Ovary (tissue), 9 donors: ENCODE results near the gene MAP3K19. TPM values are rescaled to one million over a fixed set of nuclear protein-coding genes. Genes with fewer than 3 reads are reported as not detected.

ENCODE experiments used
- DNase-seq, 5 donors: peaks; one replicate each; pipeline ENCODE4 v3.0.0-alpha.2; 2019 to 2020
- H3K27ac ChIP-seq, 2 donors: fragments of 200-600 bp; one replicate each; pipeline versions ENCODE4 v1.5.1 to v1.8.0; 2019 to 2022
- H3K27me3 ChIP-seq: fragments of 200-600 bp; one replicate; pipeline ENCODE4 v1.8.0; 2022
- H3K36me3 ChIP-seq: fragments of 200-600 bp; sonication (generic); one replicate; pipeline ENCODE4 v1.5.1; 2019
- H3K4me1 ChIP-seq: one replicate; pipeline ENCODE4 v1.8.1; 2013; ENCODE audit warnings: mild to moderate bottlenecking, moderate library complexity; ENCODE audit not compliant: insufficient read depth
- H3K4me3 ChIP-seq: fragments of 200-600 bp; sonication (generic); one replicate; pipeline ENCODE4 v1.5.1; 2017
- H3K9me3 ChIP-seq, 2 donors: fragments of 200-600 bp in 1 of 2; sonication (generic) in 1 of 2; one replicate each; pipeline versions ENCODE4 v1.5.1 to v1.8.1; 2013 to 2019; ENCODE audit warnings: mild to moderate bottlenecking in 1 of 2, moderate library complexity in 1 of 2
- CTCF ChIP-seq, 3 donors: fragments of 450-650 bp in 2 of 3; fragments of 200-600 bp in 1 of 3; IDR thresholded peaks; one replicate each; pipeline versions ENCODE4 v1.5.1 to v1.8.0; 2016 to 2022; ENCODE audit warnings: antibody characterized with exemption in 3 of 3, mild to moderate bottlenecking in 1 of 3
- EP300 ChIP-seq: sonication (generic); formaldehyde crosslinking; IDR thresholded peaks from one replicate; pipeline ENCODE4 v1.6.1; 2017; ENCODE audit warnings: antibody characterized with exemption
- POLR2A ChIP-seq: fragments of 450-650 bp; IDR thresholded peaks from one replicate; pipeline ENCODE4 v1.6.1; 2017; ENCODE audit warnings: antibody characterized with exemption, mild to moderate bottlenecking, moderate library complexity
- WGBS, 3 donors: extraction: QIAGEN DNeasy Blood & Tissue Kit in 1 of 3; methylation state at CpG; one replicate each; pipeline versions ENCODE4 v1.1.5 to v1.1.7; 2013 to 2017; 5-methylcytosine and 5-hydroxymethylcytosine counted together
- intact Hi-C, 4 donors: fragments of 100-400 bp; cut with DNase I; formaldehyde crosslinking; loops; one replicate each; pipeline versions ENCODE4 v1.11.0 to v1.15.1; 2022 to 2023
- polyA plus RNA-seq, 2 donors: library from polyadenylated mRNA; stranded (reverse); fragments of 200-250 nt in 1 of 2; fragments of 350-450 nt in 1 of 2; fragmentation: Illumina TruSeq in 1 of 2; extraction: RNeasy Lipid Tissue Mini Kit (QIAGEN cat#74804) in 1 of 2; gene quantifications; one replicate each; pipeline ENCODE4 v1.2.3, GENCODE V29; 2013 to 2014
- total RNA-seq, 7 donors: library from RNA; depleted of rRNA in 2 of 7; stranded (reverse); fragments of >200 nt in 2 of 7; fragmentation: NEBNext Ultra II Directional in 3 of 7; extraction: Animal tissue kit (Norgen Biotek cat#: 25700) in 3 of 7; gene quantifications; one replicate each; pipeline versions ENCODE4 v1.1.0 to v1.2.4, GENCODE V29; 2016 to 2023
- donor health status: DM: no; HTN: no; CAD: no; lungs with moderate emphysema.
- donor health status: DM: no; HTN: no; CAD: no.
- donor health status: Bipolar disorder and iron deficiency.
- donor health status: DM: yes; HTN: yes; CAD: no.
- donor health status: DM: no; HTN: no; CAD: no.
- donor health status: DM: yes; HTN: yes; CAD: no.

The MAP3K19 gene
- total and polyA plus RNA-seq, 9 donors, result 0.02 to 23.2 (median 0.93) TPM; not detected in 3

DNA sequence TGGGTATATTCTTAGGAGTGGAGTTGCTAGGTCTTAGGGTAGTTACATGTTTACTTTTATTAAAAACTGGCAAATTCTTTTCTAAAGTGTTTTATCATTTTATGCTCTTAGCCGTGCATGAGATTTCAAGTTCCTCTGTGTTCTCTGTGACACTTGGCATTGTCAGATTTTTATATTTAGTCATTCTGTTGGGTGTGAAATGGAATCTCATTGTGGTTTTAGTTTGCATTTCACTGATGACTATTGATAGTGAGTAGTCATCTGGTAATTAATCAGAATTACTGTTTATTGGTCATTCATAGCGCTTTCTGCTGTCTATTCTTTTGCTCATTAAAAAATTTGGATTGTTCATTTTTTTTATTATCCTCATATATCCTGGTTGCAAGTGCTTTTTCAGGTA is 39.0 kb upstream of the MAP3K19 start:
- no peaks in the 10 kb centered on the region for H3K4me1 ChIP-seq
- no peak overlapping the region for H3K4me3 ChIP-seq
- intact Hi-C loops, result no loop called here
- no peaks in the 10 kb centered on the region for H3K27me3 ChIP-seq
- TF ChIP-seq EP300, result no peak
- TF ChIP-seq POLR2A, result no peak
- no peak for TF ChIP-seq CTCF (IDR thresholded peaks at IDR 0.05)
- 83 to 89% (median 89%) methylated on average over 2 of the region's 2 CpGs for WGBS, 3 donors
- no peak overlapping the region for H3K27ac ChIP-seq
- no peaks in the 10 kb centered on the region for H3K9me3 ChIP-seq
- no peak for DNase-seq
- no peaks in the 10 kb centered on the region for H3K36me3 ChIP-seq

GRCh38 chr2:135078417-135078816 is 31.2 kb upstream of the MAP3K19 start:
- Histone ChIP-seq H3K36me3 (no peaks in the 10 kb centered on the region), H3K9me3 (no peaks in the 10 kb centered on the region), H3K27ac (no peak overlapping the region), H3K27me3 (no peaks in the 10 kb centered on the region), H3K4me3 (no peak overlapping the region), H3K4me1 (no peaks in the 10 kb centered on the region)
- intact Hi-C loops, result no loop called here
- TF ChIP-seq CTCF (IDR thresholded peaks at IDR 0.05), result no peak
- TF ChIP-seq POLR2A, result no peak
- DNase-seq, result no peak

GRCh38 chr2:135076556-135076955 is 29.3 kb upstream of the MAP3K19 start:
- TF ChIP-seq POLR2A (no peak), CTCF (IDR thresholded peaks at IDR 0.05) (no peak), EP300 (no peak)
- DNase-seq, result no peak
- Histone ChIP-seq H3K4me3 (no peak overlapping the region), H3K9me3 (no peaks in the 10 kb centered on the region), H3K27ac (no peak overlapping the region), H3K27me3 (no peaks in the 10 kb centered on the region), H3K4me1 (no peaks in the 10 kb centered on the region), H3K36me3 (no peaks in the 10 kb centered on the region)
- intact Hi-C loops, result no loop called here
- 95 to 97% (median 96%) methylated on average over 2 of the region's 2 CpGs for WGBS, 3 donors

DNA sequence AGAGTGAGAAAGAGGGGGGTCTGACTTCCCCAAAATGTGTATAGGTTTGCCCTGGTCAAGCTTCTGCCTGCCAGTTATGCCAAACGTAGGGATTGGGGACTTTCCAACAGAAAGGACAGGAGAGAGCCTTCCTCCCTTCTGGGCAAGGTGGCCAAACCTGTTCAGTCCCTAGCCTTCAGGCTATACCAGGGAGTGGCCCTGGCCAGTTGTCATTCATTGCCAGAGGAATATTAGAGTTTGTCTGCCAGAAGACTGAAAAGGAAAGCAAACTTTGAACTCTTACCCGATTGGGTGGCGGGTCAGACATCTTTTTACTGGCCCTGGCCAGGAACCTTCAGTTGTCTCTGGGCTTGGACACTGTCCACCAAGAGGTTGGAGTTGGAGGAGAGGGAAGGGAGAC is 27.0 kb upstream of the MAP3K19 start:
- no peaks in the 10 kb centered on the region for H3K9me3 ChIP-seq
- 96% methylated on average over 3 of the region's 3 CpGs for WGBS, 3 donors
- DNase-seq, result no peak
- H3K27ac ChIP-seq, result no peak overlapping the region
- TF ChIP-seq EP300 (no peak), POLR2A (no peak), CTCF (IDR thresholded peaks at IDR 0.05) (no peak)
- intact Hi-C loops, result no loop called here
- H3K36me3 ChIP-seq, result no peaks in the 10 kb centered on the region
- no peaks in the 10 kb centered on the region for H3K4me1 ChIP-seq
- H3K27me3 ChIP-seq, result no peaks in the 10 kb centered on the region
- H3K4me3 ChIP-seq, result no peak overlapping the region
